ENCODE data around the gene ACTC1.

DNA sequence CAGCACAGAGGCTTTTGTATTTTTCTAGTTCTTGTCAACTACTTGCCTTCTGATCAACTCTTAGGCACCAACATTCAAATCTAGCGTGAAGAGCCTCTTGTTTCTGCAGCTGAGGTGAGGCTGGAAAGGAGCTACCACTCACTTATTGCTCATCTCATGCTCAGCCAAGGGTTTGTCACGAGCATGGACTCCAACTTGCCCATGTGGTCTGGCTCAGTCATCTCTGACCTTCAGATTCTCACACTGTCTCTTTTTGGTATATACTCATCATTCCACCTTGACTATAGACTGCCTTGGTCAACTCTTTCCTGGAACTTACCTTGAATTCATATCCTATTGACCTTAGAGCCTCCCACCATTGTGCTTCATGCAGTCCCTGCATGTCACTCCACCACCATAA lies 35.4 kb downstream of the ACTC1 start:
- TF ChIP-seq, protein P1, sequence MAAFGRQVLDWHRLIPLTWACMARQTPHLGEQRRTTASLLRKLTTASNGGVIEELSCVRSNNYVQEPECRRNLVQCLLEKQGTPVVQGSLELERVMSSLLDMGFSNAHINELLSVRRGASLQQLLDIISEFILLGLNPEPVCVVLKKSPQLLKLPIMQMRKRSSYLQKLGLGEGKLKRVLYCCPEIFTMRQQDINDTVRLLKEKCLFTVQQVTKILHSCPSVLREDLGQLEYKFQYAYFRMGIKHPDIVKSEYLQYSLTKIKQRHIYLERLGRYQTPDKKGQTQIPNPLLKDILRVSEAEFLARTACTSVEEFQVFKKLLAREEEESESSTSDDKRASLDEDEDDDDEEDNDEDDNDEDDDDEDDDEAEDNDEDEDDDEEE (CRISPR knock-in tag; IDR thresholded peaks at IDR 0.05): no peak
- TF ChIP-seq, protein P2, sequence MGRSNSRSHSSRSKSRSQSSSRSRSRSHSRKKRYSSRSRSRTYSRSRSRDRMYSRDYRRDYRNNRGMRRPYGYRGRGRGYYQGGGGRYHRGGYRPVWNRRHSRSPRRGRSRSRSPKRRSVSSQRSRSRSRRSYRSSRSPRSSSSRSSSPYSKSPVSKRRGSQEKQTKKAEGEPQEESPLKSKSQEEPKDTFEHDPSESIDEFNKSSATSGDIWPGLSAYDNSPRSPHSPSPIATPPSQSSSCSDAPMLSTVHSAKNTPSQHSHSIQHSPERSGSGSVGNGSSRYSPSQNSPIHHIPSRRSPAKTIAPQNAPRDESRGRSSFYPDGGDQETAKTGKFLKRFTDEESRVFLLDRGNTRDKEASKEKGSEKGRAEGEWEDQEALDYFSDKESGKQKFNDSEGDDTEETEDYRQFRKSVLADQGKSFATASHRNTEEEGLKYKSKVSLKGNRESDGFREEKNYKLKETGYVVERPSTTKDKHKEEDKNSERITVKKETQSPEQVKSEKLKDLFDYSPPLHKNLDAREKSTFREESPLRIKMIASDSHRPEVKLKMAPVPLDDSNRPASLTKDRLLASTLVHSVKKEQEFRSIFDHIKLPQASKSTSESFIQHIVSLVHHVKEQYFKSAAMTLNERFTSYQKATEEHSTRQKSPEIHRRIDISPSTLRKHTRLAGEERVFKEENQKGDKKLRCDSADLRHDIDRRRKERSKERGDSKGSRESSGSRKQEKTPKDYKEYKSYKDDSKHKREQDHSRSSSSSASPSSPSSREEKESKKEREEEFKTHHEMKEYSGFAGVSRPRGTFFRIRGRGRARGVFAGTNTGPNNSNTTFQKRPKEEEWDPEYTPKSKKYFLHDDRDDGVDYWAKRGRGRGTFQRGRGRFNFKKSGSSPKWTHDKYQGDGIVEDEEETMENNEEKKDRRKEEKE (IDR thresholded peaks at IDR 0.05): no peak
- TF ChIP-seq SOX5 (CRISPR knock-in tag; IDR thresholded peaks at IDR 0.05; ENCODE audit: borderline replicate concordance): no peak

All from HepG2 (cell line).